ENCODE data around the gene ZNF385D.

ZNF385D gene

GRCh38 chr3:21750831-21751391 lies at the start of gene ZNF385D:
Gene ZNF385D (minus strand): TSS chr3:21751210. CDS start chr3:21750916, 294 bp downstream.
- no peaks in the 10 kb centered on the region for H3K27me3 ChIP-seq (ENCODE audit: low read depth)
- in situ Hi-C loops (cut with MboI; ENCODE audit: low sequenced_read_pairs): loop anchor here (10.0 kb wide), 1 partner anchor 134 kb away; no protein-coding TSS in a partner anchor
- H3K9me3 ChIP-seq: no peaks in the 10 kb centered on the region
- peaks cover 5% of the 10 kb centered on the region; the same call in 1 of the 2 replicates for H3K4me1 ChIP-seq
- DNase-seq (ENCODE audit: low spot score in 2 of 2): peak; percentile 54 to 78
- H3K36me3 ChIP-seq (replicated peaks): no peaks in the 10 kb centered on the region
- peak within 1 kb of the TSS; percentile 25 for H3K4me3 ChIP-seq

GRCh38 chr3:21798356-21799088 lies 47.5 kb upstream of the ZNF385D start:
- DNase-seq (ENCODE audit: low spot score in 2 of 2): no peak
- Histone ChIP-seq H3K4me3 (no peak overlapping the region), H3K9me3 (no peaks in the 10 kb centered on the region), H3K4me1 (peaks cover under 1% of the 10 kb centered on the region; the same call in 1 of the 2 replicates), H3K36me3 (replicated peaks) (no peaks in the 10 kb centered on the region), H3K27me3 (ENCODE audit: low read depth) (no peaks in the 10 kb centered on the region)
- in situ Hi-C loops (cut with MboI; ENCODE audit: low sequenced_read_pairs): no loop called here

- Histone ChIP-seq H3K27me3 (ENCODE audit: low read depth) (no peaks in the 10 kb centered on the region), H3K4me1 (peaks cover 6% of the 10 kb centered on the region; the same call in 1 of the 2 replicates), H3K36me3 (replicated peaks) (no peaks in the 10 kb centered on the region), H3K9me3 (no peaks in the 10 kb centered on the region), H3K4me3 (no peak overlapping the region)
- in situ Hi-C loops (cut with MboI; ENCODE audit: low sequenced_read_pairs): no loop called here
- no peak for DNase-seq (ENCODE audit: low spot score in 2 of 2)
Observed at GRCh38 chr3:21795921-21796320, 44.9 kb upstream of the ZNF385D start.

GRCh38 chr3:21795152-21795837 lies 44.3 kb upstream of the ZNF385D start:
- peak; percentile 9 to 47 for DNase-seq (ENCODE audit: low spot score in 2 of 2)
- no peak overlapping the region for H3K4me3 ChIP-seq

GRCh38 chr3:21794291-21794690 lies 43.3 kb upstream of the ZNF385D start:
- DNase-seq (ENCODE audit: low spot score in 2 of 2): no peak
- Histone ChIP-seq H3K9me3 (no peaks in the 10 kb centered on the region), H3K4me1 (peaks cover 6% of the 10 kb centered on the region; the same call in 1 of the 2 replicates), H3K36me3 (replicated peaks) (no peaks in the 10 kb centered on the region), H3K27me3 (ENCODE audit: low read depth) (no peaks in the 10 kb centered on the region), H3K4me3 (no peak overlapping the region)
- in situ Hi-C loops (cut with MboI; ENCODE audit: low sequenced_read_pairs): no loop called here

More at GRCh38 chr3:21795152-21795837, 44.3 kb upstream of the ZNF385D start:
- Histone ChIP-seq H3K4me1 (peaks cover 6% of the 10 kb centered on the region; the same call in 1 of the 2 replicates), H3K36me3 (replicated peaks) (no peaks in the 10 kb centered on the region), H3K9me3 (no peaks in the 10 kb centered on the region), H3K27me3 (ENCODE audit: low read depth) (no peaks in the 10 kb centered on the region)
- in situ Hi-C loops (cut with MboI; ENCODE audit: low sequenced_read_pairs): no loop called here

- Histone ChIP-seq H3K9me3 (no peaks in the 10 kb centered on the region), H3K4me1 (peaks cover 6% of the 10 kb centered on the region; the same call in 1 of the 2 replicates), H3K4me3 (no peak overlapping the region), H3K36me3 (replicated peaks) (no peaks in the 10 kb centered on the region), H3K27me3 (ENCODE audit: low read depth) (no peaks in the 10 kb centered on the region)
- in situ Hi-C loops (cut with MboI; ENCODE audit: low sequenced_read_pairs): no loop called here
- peak; percentile 3 to 8 for DNase-seq (ENCODE audit: low spot score in 2 of 2)
Observed at GRCh38 chr3:21792176-21792575, 41.2 kb upstream of the ZNF385D start.

- in situ Hi-C loops (cut with MboI; ENCODE audit: low sequenced_read_pairs): no loop called here
- Histone ChIP-seq H3K36me3 (replicated peaks) (no peaks in the 10 kb centered on the region), H3K4me3 (no peak overlapping the region), H3K9me3 (no peaks in the 10 kb centered on the region), H3K27me3 (ENCODE audit: low read depth) (no peaks in the 10 kb centered on the region), H3K4me1 (peaks cover 6% of the 10 kb centered on the region; the same call in 1 of the 2 replicates)
- no peak for DNase-seq (ENCODE audit: low spot score in 2 of 2)
Observed at GRCh38 chr3:21791356-21791755, 40.3 kb upstream of the ZNF385D start.

- H3K27me3 ChIP-seq (ENCODE audit: low read depth): no peaks in the 10 kb centered on the region
- peaks cover 6% of the 10 kb centered on the region; the same call in 1 of the 2 replicates for H3K4me1 ChIP-seq
- no peaks in the 10 kb centered on the region for H3K36me3 ChIP-seq (replicated peaks)
- no peak overlapping the region for H3K4me3 ChIP-seq
- in situ Hi-C loops (cut with MboI; ENCODE audit: low sequenced_read_pairs): no loop called here
- H3K9me3 ChIP-seq: no peaks in the 10 kb centered on the region
- no peak for DNase-seq (ENCODE audit: low spot score in 2 of 2)
Observed at GRCh38 chr3:21790466-21790865, 39.5 kb upstream of the ZNF385D start.

GRCh38 chr3:21789730-21790129 lies 38.7 kb upstream of the ZNF385D start:
- Histone ChIP-seq H3K36me3 (replicated peaks) (no peaks in the 10 kb centered on the region), H3K4me1 (peaks cover 6% of the 10 kb centered on the region; the same call in 1 of the 2 replicates), H3K27me3 (ENCODE audit: low read depth) (no peaks in the 10 kb centered on the region), H3K9me3 (no peaks in the 10 kb centered on the region), H3K4me3 (no peak overlapping the region)
- in situ Hi-C loops (cut with MboI; ENCODE audit: low sequenced_read_pairs): no loop called here
- no peak for DNase-seq (ENCODE audit: low spot score in 2 of 2)

GRCh38 chr3:21786438-21786797 lies 35.4 kb upstream of the ZNF385D start:
- in situ Hi-C loops (cut with MboI; ENCODE audit: low sequenced_read_pairs): no loop called here
- H3K27me3 ChIP-seq (ENCODE audit: low read depth): no peaks in the 10 kb centered on the region
- H3K4me3 ChIP-seq: no peak overlapping the region
- no peaks in the 10 kb centered on the region for H3K4me1 ChIP-seq
- no peaks in the 10 kb centered on the region for H3K9me3 ChIP-seq
- H3K36me3 ChIP-seq (replicated peaks): no peaks in the 10 kb centered on the region
- DNase-seq (ENCODE audit: low spot score in 2 of 2): no peak

GRCh38 chr3:21785765-21786437 lies 34.9 kb upstream of the ZNF385D start:
- Histone ChIP-seq H3K4me3 (no peak overlapping the region), H3K9me3 (no peaks in the 10 kb centered on the region), H3K36me3 (replicated peaks) (no peaks in the 10 kb centered on the region), H3K4me1 (no peaks in the 10 kb centered on the region), H3K27me3 (ENCODE audit: low read depth) (no peaks in the 10 kb centered on the region)
- in situ Hi-C loops (cut with MboI; ENCODE audit: low sequenced_read_pairs): no loop called here
- no peak for DNase-seq (ENCODE audit: low spot score in 2 of 2)

- in situ Hi-C loops (cut with MboI; ENCODE audit: low sequenced_read_pairs): no loop called here
- Histone ChIP-seq H3K36me3 (replicated peaks) (no peaks in the 10 kb centered on the region), H3K27me3 (ENCODE audit: low read depth) (no peaks in the 10 kb centered on the region), H3K4me1 (no peaks in the 10 kb centered on the region), H3K9me3 (no peaks in the 10 kb centered on the region), H3K4me3 (no peak overlapping the region)
- no peak for DNase-seq (ENCODE audit: low spot score in 2 of 2)
Observed at GRCh38 chr3:21783839-21784238, 32.8 kb upstream of the ZNF385D start.

GRCh38 chr3:21781355-21781754 lies 30.3 kb upstream of the ZNF385D start:
- Histone ChIP-seq H3K4me3 (no peak overlapping the region), H3K4me1 (no peaks in the 10 kb centered on the region), H3K27me3 (ENCODE audit: low read depth) (no peaks in the 10 kb centered on the region), H3K36me3 (replicated peaks) (no peaks in the 10 kb centered on the region), H3K9me3 (no peaks in the 10 kb centered on the region)
- no peak for DNase-seq (ENCODE audit: low spot score in 2 of 2)
- in situ Hi-C loops (cut with MboI; ENCODE audit: low sequenced_read_pairs): no loop called here

Data from HAP-1 (cell line).